Keratinocyte (primary cell): ENCODE measurements around the gene PRMT2. TPM values are rescaled to one million over a fixed set of nuclear protein-coding genes. Genes with fewer than 3 reads are reported as not detected.

ENCODE experiments used
- DNase-seq: peaks from one replicate; pipeline ENCODE4 v3.0.0-alpha.2; 2011; ENCODE audit warnings: low read depth, missing footprints, low spot score
- FAIRE-seq: peaks from 2 replicates; lab custom pipeline; 2011; peaks lifted over from hg19 to GRCh38; lab: Jason Lieb, UNC
- H2AFZ ChIP-seq: 2 replicates; pipeline ENCODE4 v1.6.0; 2012; ENCODE audit warnings: low read length, control low read depth, inconsistent platforms; ENCODE audit not compliant: control insufficient read depth
- H3K27ac ChIP-seq: 2 replicates; pipeline ENCODE4 v1.5.1; 2011; ENCODE audit warnings: low read length; ENCODE audit not compliant: control insufficient read depth, insufficient read depth
- H3K27me3 ChIP-seq: 3 replicates; pipeline ENCODE4 v1.6.0; 2011; ENCODE audit warnings: low read length; ENCODE audit not compliant: control insufficient read depth, insufficient read depth; ENCODE audit errors: extremely low read depth
- H3K36me3 ChIP-seq, 2 experiments: 2 replicates in 1 of 2; 3 replicates in 1 of 2; pipeline ENCODE4 v1.5.1; 2011; ENCODE audit warnings: low read length in 2 of 2, mild to moderate bottlenecking in 1 of 2; ENCODE audit not compliant: control insufficient read depth in 2 of 2, insufficient read depth in 2 of 2; ENCODE audit errors: extremely low read depth in 1 of 2
- H3K4me1 ChIP-seq: 3 replicates; pipeline ENCODE4 v1.5.1; 2011; ENCODE audit warnings: low read length; ENCODE audit not compliant: control insufficient read depth, insufficient read depth; ENCODE audit errors: extremely low read depth
- H3K4me2 ChIP-seq: 3 replicates; pipeline ENCODE4 v1.6.0; 2011; ENCODE audit warnings: low read depth, low read length; ENCODE audit not compliant: control insufficient read depth, insufficient read depth; ENCODE audit errors: extremely low read depth
- H3K4me3 ChIP-seq, 3 experiments: fragments of 200-600 bp in 1 of 3; sonication (generic) in 1 of 3; 2 replicates in 2 of 3; 3 replicates in 1 of 3; pipeline ENCODE4 v1.5.1; 2011 to 2016; ENCODE audit warnings: low read length in 3 of 3, mild to moderate bottlenecking in 3 of 3, control low read depth in 2 of 3, inconsistent platforms in 1 of 3, low read depth in 1 of 3, mixed read lengths in 1 of 3, mixed run types in 1 of 3, moderate library complexity in 1 of 3; ENCODE audit not compliant: control insufficient read depth in 2 of 3, insufficient read depth in 2 of 3; ENCODE audit errors: extremely low read depth in 1 of 3
- H3K79me2 ChIP-seq: 2 replicates; pipeline ENCODE4 v1.6.0; 2012; ENCODE audit warnings: low read length; ENCODE audit not compliant: control insufficient read depth, insufficient read depth
- H3K9ac ChIP-seq: 3 replicates; pipeline ENCODE4 v1.6.0; 2011; ENCODE audit warnings: low read length; ENCODE audit not compliant: control insufficient read depth, insufficient read depth; ENCODE audit errors: extremely low read depth
- H3K9me1 ChIP-seq: 3 replicates; pipeline ENCODE4 v1.6.0; 2011; ENCODE audit warnings: low read length; ENCODE audit not compliant: control insufficient read depth, insufficient read depth; ENCODE audit errors: extremely low read depth
- H3K9me3 ChIP-seq: 2 replicates; pipeline ENCODE4 v1.5.1; 2012; ENCODE audit warnings: low read depth, low read length; ENCODE audit not compliant: control insufficient read depth
- H4K20me1 ChIP-seq: 3 replicates; pipeline ENCODE4 v1.6.0; 2011; ENCODE audit warnings: low read length; ENCODE audit not compliant: control insufficient read depth, insufficient read depth; ENCODE audit errors: extremely low read depth
- EZH2 ChIP-seq: IDR thresholded peaks from one replicate; pipeline ENCODE4 v1.6.1; 2012; ENCODE audit warnings: inconsistent platforms, mild to moderate bottlenecking, low read length, moderate library complexity
- dilution Hi-C: fragments of 300-500 bp; cut with MboI; formaldehyde crosslinking; loops from one replicate; pipeline ENCODE4 v1.7.0; 2020; ENCODE audit warnings: low sequenced_read_pairs; ENCODE audit not compliant: extremely low pct_ligation_motif_present
- polyA plus RNA-seq, 5 experiments: library from polyadenylated mRNA; depleted of rRNA in 3 of 5; stranded (reverse) in 3 of 5; stranded (forward) in 1 of 5; unstranded in 1 of 5; fragments of >200 nt; gene quantifications; 1 replicate in 1 of 5; 2 replicates in 3 of 5; 3 replicates in 1 of 5; pipeline versions ENCODE4 v1.2.1 to v1.2.3, GENCODE V29; 2011 to 2012; ENCODE audit warnings: missing spikeins in 2 of 5, low read depth in 1 of 5, low replicate concordance in 1 of 5
- TF ChIP-seq, protein P1 (sequence below), 3 experiments: IDR thresholded peaks in 1 of 3; conservative IDR thresholded peaks in 1 of 3; optimal IDR thresholded peaks in 1 of 3; 2 replicates in 2 of 3; 3 replicates in 1 of 3; pipeline versions ENCODE3 to v1.5.1; 2011; ENCODE audit warnings: low read length in 3 of 3, mild to moderate bottlenecking in 3 of 3, moderate library complexity in 2 of 3, control low read depth in 1 of 3, inconsistent platforms in 1 of 3; ENCODE audit not compliant: insufficient read depth in 2 of 3; ENCODE audit errors: extremely low read depth in 1 of 3

Gene PRMT2
- polyA plus RNA-seq, 1 donor (not counting 4 experiments of a cell fraction or from before 2014, with no cell fraction given), result 97.3 TPM

DNA sequence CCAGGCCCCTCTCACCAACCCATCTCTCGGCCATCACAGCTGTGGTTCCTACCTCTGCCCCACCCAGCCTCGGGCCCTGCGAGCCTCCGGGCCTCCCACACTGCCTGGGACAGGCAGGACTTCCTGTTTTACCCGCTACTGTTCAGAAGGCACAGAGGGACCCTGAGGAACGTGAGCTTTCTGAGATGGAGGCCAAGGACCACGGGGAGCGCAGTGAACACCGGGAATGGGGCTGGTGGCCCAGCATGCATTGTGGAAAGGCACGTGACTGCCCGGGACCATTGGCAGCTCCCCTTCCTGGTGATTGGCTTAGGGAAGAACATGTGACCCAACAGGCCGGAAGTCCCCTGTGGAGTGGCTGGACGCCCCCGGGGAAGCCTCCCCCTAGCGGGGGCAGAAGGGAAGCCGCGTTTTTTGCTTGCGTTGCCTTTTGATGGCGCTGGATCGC is 37.6 kb upstream of the PRMT2 start:
- Histone ChIP-seq H3K36me3 (no peaks in the 10 kb centered on the region), H2AFZ (no peak overlapping the region), H4K20me1 (no peaks in the 10 kb centered on the region), H3K79me2 (no peaks in the 10 kb centered on the region), H3K27me3 (peaks cover 7% of the 10 kb centered on the region), H3K4me3 (no peak overlapping the region), H3K9me3 (no peaks in the 10 kb centered on the region), H3K4me1 (no peaks in the 10 kb centered on the region), H3K9me1 (no peaks in the 10 kb centered on the region), H3K4me2 (no peak overlapping the region), H3K27ac (no peak overlapping the region), H3K9ac (no peak overlapping the region)
- TF ChIP-seq EZH2, result no peak
- TF ChIP-seq, protein P1, sequence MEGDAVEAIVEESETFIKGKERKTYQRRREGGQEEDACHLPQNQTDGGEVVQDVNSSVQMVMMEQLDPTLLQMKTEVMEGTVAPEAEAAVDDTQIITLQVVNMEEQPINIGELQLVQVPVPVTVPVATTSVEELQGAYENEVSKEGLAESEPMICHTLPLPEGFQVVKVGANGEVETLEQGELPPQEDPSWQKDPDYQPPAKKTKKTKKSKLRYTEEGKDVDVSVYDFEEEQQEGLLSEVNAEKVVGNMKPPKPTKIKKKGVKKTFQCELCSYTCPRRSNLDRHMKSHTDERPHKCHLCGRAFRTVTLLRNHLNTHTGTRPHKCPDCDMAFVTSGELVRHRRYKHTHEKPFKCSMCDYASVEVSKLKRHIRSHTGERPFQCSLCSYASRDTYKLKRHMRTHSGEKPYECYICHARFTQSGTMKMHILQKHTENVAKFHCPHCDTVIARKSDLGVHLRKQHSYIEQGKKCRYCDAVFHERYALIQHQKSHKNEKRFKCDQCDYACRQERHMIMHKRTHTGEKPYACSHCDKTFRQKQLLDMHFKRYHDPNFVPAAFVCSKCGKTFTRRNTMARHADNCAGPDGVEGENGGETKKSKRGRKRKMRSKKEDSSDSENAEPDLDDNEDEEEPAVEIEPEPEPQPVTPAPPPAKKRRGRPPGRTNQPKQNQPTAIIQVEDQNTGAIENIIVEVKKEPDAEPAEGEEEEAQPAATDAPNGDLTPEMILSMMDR (optimal IDR thresholded peaks at IDR 0.05 in 1 of 3, IDR thresholded peaks at IDR 0.05 in 1 of 3, conservative IDR thresholded peaks at IDR 0.05 in 1 of 3; ENCODE audit: extremely low read depth in 1 of 3, insufficient read depth in 2 of 3, low read length in 3 of 3), result no peak
- dilution Hi-C loops, result no loop called here
- no peak for DNase-seq
- no peak for FAIRE-seq

DNA sequence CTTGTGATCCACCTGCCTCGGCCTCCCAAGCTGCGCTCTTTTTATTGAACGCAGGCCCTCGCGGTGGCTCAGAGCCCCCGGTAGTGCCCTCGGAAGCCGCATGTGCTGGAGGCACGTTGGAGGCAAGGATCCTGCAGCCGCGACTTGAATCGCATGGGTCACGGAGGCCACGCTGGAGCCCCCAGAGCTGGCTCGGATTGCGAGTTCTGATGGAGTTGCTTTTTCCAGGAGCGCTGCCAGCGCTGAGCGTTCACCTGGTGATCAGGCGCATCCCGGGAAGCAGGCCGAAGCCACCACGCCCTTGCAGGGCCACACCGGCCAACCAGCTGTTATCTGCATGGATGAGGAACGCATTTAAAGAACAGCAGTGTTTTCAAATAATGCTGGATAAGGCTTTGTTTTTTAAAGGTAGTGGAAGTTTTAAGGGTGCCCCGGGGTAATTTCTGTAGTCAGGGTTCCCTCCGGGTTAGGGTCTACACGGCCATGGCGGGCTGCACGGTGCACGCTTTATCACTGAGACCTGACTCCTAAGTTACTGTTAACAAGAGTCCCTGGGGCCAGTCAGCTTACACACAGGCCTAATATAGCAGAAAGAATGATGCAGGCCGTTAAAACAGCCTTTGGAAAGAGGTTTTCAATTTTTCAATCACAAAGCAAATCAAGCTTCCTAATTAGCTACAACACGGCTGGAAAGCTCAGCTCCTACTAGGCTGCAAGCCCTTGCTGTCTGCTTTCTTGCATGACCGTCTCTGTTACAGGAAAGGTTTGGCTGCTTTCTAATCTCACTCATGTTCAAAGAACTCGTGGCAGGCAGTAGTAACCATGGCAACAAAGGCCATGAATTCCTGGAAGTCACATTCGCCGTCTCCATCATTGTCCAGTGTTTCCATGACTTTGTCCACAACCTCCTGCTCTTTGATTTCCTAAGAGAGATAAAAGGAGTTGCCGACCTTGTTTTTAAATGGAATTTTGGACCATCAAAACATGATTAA is 36.6 kb upstream of the PRMT2 start:
- FAIRE-seq, result no peak
- TF ChIP-seq EZH2, result no peak
- TF ChIP-seq, protein P1 (optimal IDR thresholded peaks at IDR 0.05 in 1 of 3, IDR thresholded peaks at IDR 0.05 in 1 of 3, conservative IDR thresholded peaks at IDR 0.05 in 1 of 3; ENCODE audit: extremely low read depth in 1 of 3, insufficient read depth in 2 of 3, low read length in 3 of 3), result no peak
- Histone ChIP-seq H4K20me1 (no peaks in the 10 kb centered on the region), H3K27me3 (peaks cover 7% of the 10 kb centered on the region), H2AFZ (no peak overlapping the region), H3K9me3 (no peaks in the 10 kb centered on the region), H3K36me3 (no peaks in the 10 kb centered on the region), H3K27ac (no peak overlapping the region), H3K4me2 (no peak overlapping the region), H3K79me2 (no peaks in the 10 kb centered on the region), H3K9me1 (no peaks in the 10 kb centered on the region), H3K9ac (no peak overlapping the region), H3K4me3 (no peak overlapping the region), H3K4me1 (no peaks in the 10 kb centered on the region)
- dilution Hi-C loops, result no loop called here
- no peak for DNase-seq
